Gastrocnemius medialis (tissue), 4 donors: ENCODE results near the gene TRIM69.

Experiments used
- CTCF ChIP-seq, 5 experiments: fragments of 450-650 bp in 3 of 5; fragments of 200-600 bp in 2 of 5; sonication (generic) in 2 of 5; IDR thresholded peaks in 4 of 5; conservative IDR thresholded peaks in 1 of 5; 1 replicate in 4 of 5; 2 replicates in 1 of 5; pipeline ENCODE4 v1.5.1; 2016 to 2019; ENCODE audit warnings: antibody characterized with exemption in 5 of 5, mild to moderate bottlenecking in 3 of 5, moderate library complexity in 3 of 5
- POLR2A ChIP-seq, 2 donors: fragments of 450-650 bp; IDR thresholded peaks; one replicate each; pipeline ENCODE4 v1.6.1; 2017; ENCODE audit warnings: antibody characterized with exemption in 2 of 2, mild to moderate bottlenecking in 2 of 2, moderate library complexity in 2 of 2

- TF ChIP-seq CTCF (IDR thresholded peaks at IDR 0.05 in 4 of 5, conservative IDR thresholded peaks at IDR 0.05 in 1 of 5): no peak
- no peak for TF ChIP-seq POLR2A (IDR thresholded peaks at IDR 0.05)
Measured at GRCh38 chr15:44763848-44764247, 27.5 kb downstream of the TRIM69 start.
